K562 (cell line): ENCODE results near the gene SLC48A1. TPM values are rescaled to one million over a fixed set of nuclear protein-coding genes. Genes with fewer than 3 reads are reported as not detected.

Source experiments
- ATF7 ChIP-seq: fragments of 450-650 bp; IDR thresholded peaks from 2 replicates; pipeline ENCODE4 v1.7.1; 2014; ENCODE audit warnings: mild to moderate bottlenecking, moderate library complexity
- CHD4 ChIP-seq: fragments of 200-600 bp; sonication (generic); IDR thresholded peaks from 3 replicates; pipeline ENCODE4 v1.6.1; 2012; ENCODE audit warnings: low read depth, mild to moderate bottlenecking, mixed read lengths, low read length, inconsistent platforms; ENCODE audit not compliant: insufficient read depth, insufficient replicate concordance, poor library complexity, severe bottlenecking
- CREB3 ChIP-seq: fragments of 450-650 bp; conservative IDR thresholded peaks from 2 replicates; pipeline ENCODE4 v1.6.1; 2016; ENCODE audit warnings: missing genetic modification characterization, low read depth, mild to moderate bottlenecking, missing compliant biosample characterization, moderate library complexity
- DACH1 ChIP-seq: fragments of 450-650 bp; IDR thresholded peaks from 2 replicates; pipeline ENCODE4 v1.6.1; 2018; ENCODE audit not compliant: partially characterized antibody
- DIDO1 ChIP-seq: fragments of 450-650 bp; IDR thresholded peaks from 2 replicates; pipeline ENCODE4 v1.6.1; 2016; ENCODE audit warnings: low read depth, missing biosample characterization, missing genetic modification characterization
- EHMT2 ChIP-seq: fragments of 450-650 bp; IDR thresholded peaks from 2 replicates; pipeline ENCODE4 v1.6.1; 2018; ENCODE audit warnings: antibody characterized with exemption
- FOXP1 ChIP-seq: sonication (generic); formaldehyde crosslinking; IDR thresholded peaks from 2 replicates; pipeline ENCODE4 v1.8.0; 2022; ENCODE audit warnings: mild to moderate bottlenecking, missing genetic modification reagents
- HLTF ChIP-seq: fragments of 450-650 bp; IDR thresholded peaks from 2 replicates; pipeline ENCODE4 v1.6.1; 2016
- HMG20A ChIP-seq: fragments of 450-650 bp; formaldehyde crosslinking; conservative IDR thresholded peaks from 2 replicates; pipeline ENCODE4 v1.4.0; 2020; ENCODE audit warnings: mild to moderate bottlenecking, mixed read lengths
- U2AF1 ChIP-seq: fragments of 200-400 bp; formaldehyde crosslinking; optimal IDR thresholded peaks from 2 replicates; pipeline ENCODE3; 2017; ENCODE audit warnings: mild to moderate bottlenecking, low read depth, low read length, moderate library complexity
- ZBTB40 ChIP-seq, 2 experiments: fragments of 450-650 bp in 1 of 2; sonication (generic) in 1 of 2; formaldehyde crosslinking in 1 of 2; IDR thresholded peaks; 2 replicates each; pipeline versions ENCODE4 v1.7.1 to v1.9.0; 2016 to 2022; ENCODE audit warnings: inconsistent platforms in 1 of 2, mild to moderate bottlenecking in 1 of 2, missing genetic modification reagents in 1 of 2
- ZC3H8 ChIP-seq: fragments of 450-650 bp; IDR thresholded peaks from 2 replicates; pipeline ENCODE4 v1.6.1; 2017
- ZNF184 ChIP-seq: sonication (generic); formaldehyde crosslinking; IDR thresholded peaks from 2 replicates; pipeline ENCODE4 v1.5.0; 2020; ENCODE audit warnings: missing genetic modification reagents
- ZNF584 ChIP-seq: fragments of 200-800 bp; sonication (Bioruptor generic); IDR thresholded peaks from 2 replicates; pipeline ENCODE4 v1.6.1; 2016; ENCODE audit warnings: low read depth, mild to moderate bottlenecking, missing genetic modification characterization, missing compliant biosample characterization
- polyA plus RNA-seq, 8 experiments: library from polyadenylated mRNA; depleted of rRNA in 4 of 8; stranded (reverse) in 5 of 8; unstranded in 3 of 8; fragments of >200 nt; fragmentation: Nextera tagmentation in 2 of 8; fragmentation: Illumina TruSeq in 1 of 8; extraction: Ambion mirVana in 2 of 8; extraction: Trizol in 1 of 8; gene quantifications; 2 replicates each; pipeline versions ENCODE4 v1.2.1 to v1.2.3, GENCODE V29; 2011 to 2014; ENCODE audit warnings: inconsistent platforms in 1 of 8, missing spikeins in 1 of 8
- total RNA-seq, 7 experiments: library from RNA; depleted of rRNA in 6 of 7; stranded (reverse); fragments of >200 nt in 6 of 7; fragmentation: Illumina TruSeq in 2 of 7; extraction: Trizol in 2 of 7; gene quantifications; 2 replicates each; pipeline versions ENCODE4 v1.2.1 to v1.2.3, GENCODE V29; 2011 to 2021; ENCODE audit warnings: low replicate concordance in 1 of 7
- TF ChIP-seq, protein P1 (sequence below): fragments of 250-450 bp; sonication (Bioruptor Pico); IDR thresholded peaks from 2 replicates; pipeline ENCODE4 v1.4.0; 2020; ENCODE audit warnings: mild to moderate bottlenecking, moderate library complexity

Gene SLC48A1
- total and polyA plus RNA-seq, 9 of the 15 experiments (the other 6 are each of a cell fraction or from before 2014, with no cell fraction given) = 10.7 to 37.5 (median 18.7) TPM

DNA sequence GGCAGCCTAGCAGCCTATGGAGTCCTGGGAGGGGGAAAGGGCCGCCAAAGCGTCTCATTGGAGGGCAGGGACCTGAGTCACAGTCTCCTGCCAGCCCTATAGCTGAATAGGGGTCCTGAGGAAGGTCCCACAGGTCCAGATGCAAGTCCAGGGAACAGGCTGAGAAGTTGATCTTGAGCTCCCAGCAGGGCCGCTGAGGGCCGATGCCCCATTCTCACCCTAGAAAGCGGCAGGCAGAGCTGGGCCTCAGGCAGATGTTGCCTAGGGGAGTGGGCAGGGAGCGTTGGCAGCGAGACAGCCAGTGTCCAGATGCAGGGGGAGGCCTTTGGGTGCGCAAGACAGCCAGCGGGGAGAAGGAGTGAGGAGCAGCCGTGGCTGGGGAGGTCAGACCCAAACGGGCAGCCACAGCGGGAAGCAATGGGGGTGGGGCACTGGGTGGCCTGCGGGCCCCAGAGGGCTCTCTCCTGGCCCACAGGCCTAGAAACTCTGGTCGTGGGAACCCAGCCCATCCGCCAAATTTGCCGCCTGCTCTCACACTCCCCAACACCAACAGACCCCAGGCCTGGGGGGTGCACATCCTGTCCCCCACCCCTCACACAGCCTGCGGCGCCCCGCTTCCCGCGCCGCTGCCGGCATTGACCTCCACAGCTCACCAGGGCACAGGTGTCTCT is 45.6 kb downstream of the SLC48A1 start (continued):
- TF ChIP-seq ZNF584 (CRISPR knock-in tag) (no peak), CHD4 (no peak), DACH1 (no peak), ZC3H8 (no peak), ATF7 (no peak), DIDO1 (tag) (no peak), HLTF (no peak), ZNF184 (CRISPR knock-in tag) (no peak), EHMT2 (no peak), HMG20A (no peak), CREB3 (tag) (no peak), U2AF1 (no peak), FOXP1 (no peak), ZBTB40 (IDR thresholded peaks at IDR 0.05) (no peak), ZBTB40 (CRISPR knock-in tag; IDR thresholded peaks at IDR 0.05) (no peak)
- TF ChIP-seq, protein P1, sequence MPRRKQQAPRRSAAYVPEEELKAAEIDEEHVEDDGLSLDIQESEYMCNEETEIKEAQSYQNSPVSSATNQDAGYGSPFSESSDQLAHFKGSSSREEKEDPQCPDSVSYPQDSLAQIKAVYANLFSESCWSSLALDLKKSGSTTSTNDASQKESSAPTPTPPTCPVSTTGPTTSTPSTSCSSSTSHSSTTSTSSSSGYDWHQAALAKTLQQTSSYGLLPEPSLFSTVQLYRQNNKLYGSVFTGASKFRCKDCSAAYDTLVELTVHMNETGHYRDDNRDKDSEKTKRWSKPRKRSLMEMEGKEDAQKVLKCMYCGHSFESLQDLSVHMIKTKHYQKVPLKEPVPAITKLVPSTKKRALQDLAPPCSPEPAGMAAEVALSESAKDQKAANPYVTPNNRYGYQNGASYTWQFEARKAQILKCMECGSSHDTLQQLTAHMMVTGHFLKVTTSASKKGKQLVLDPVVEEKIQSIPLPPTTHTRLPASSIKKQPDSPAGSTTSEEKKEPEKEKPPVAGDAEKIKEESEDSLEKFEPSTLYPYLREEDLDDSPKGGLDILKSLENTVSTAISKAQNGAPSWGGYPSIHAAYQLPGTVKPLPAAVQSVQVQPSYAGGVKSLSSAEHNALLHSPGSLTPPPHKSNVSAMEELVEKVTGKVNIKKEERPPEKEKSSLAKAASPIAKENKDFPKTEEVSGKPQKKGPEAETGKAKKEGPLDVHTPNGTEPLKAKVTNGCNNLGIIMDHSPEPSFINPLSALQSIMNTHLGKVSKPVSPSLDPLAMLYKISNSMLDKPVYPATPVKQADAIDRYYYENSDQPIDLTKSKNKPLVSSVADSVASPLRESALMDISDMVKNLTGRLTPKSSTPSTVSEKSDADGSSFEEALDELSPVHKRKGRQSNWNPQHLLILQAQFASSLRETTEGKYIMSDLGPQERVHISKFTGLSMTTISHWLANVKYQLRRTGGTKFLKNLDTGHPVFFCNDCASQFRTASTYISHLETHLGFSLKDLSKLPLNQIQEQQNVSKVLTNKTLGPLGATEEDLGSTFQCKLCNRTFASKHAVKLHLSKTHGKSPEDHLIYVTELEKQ (CRISPR knock-in tag) = no peak
